RWPE1 (cell line): ENCODE results near the gene LNP1.
"Not testable (repeated sequence)": the region's sequence is repeated elsewhere in the genome, so short reads cannot be mapped to it uniquely, and the experiment has no call there.

Experiments
- CTCF ChIA-PET: fragments of 350-600 bp; sonication (Branson Sonifier 250); formaldehyde crosslinking; extraction: SDS; loops from one replicate; lab custom pipeline; 2021; lab: Yijun Ruan, JAX
- POLR2A ChIA-PET: fragments of 400-600 bp; formaldehyde crosslinking; extraction: SDS; loops from one replicate; lab custom pipeline; 2020; ENCODE audit warnings: antibody characterized with exemption; ENCODE audit not compliant: low non-redundant PET; lab: Yijun Ruan, JAX
- DNase-seq: peaks from one replicate; pipeline ENCODE4 v3.0.0; 2012; ENCODE audit warnings: low spot score
- H3K27ac ChIP-seq: fragments of 450-650 bp; 2 replicates; pipeline ENCODE4 v1.5.1; 2017
- TF ChIP-seq, protein P1 (sequence below): fragments of 450-650 bp; conservative IDR thresholded peaks from 2 replicates; pipeline ENCODE4 v1.5.1; 2017; ENCODE audit warnings: low read depth, mild to moderate bottlenecking

The LNP1 gene

DNA sequence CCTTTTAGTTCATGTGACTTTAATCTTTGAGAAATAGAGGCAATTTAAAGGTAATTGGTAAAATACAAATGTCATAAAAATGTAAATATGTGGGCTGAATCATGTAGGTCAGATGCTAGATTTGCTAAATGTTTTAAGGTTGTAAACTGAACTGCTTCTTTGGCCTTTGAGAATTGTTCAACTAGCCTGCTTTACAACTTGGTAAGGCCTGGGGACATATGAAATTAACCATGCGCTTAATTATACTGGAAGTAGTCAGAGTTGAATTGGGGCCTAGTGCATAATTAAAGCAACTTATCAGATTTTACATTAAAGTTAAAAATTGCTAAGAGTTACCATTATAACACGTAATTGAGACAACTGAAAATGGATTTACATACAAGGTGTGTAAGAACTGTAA is 70.1 kb downstream of the LNP1 start:
- TF ChIP-seq, protein P1, sequence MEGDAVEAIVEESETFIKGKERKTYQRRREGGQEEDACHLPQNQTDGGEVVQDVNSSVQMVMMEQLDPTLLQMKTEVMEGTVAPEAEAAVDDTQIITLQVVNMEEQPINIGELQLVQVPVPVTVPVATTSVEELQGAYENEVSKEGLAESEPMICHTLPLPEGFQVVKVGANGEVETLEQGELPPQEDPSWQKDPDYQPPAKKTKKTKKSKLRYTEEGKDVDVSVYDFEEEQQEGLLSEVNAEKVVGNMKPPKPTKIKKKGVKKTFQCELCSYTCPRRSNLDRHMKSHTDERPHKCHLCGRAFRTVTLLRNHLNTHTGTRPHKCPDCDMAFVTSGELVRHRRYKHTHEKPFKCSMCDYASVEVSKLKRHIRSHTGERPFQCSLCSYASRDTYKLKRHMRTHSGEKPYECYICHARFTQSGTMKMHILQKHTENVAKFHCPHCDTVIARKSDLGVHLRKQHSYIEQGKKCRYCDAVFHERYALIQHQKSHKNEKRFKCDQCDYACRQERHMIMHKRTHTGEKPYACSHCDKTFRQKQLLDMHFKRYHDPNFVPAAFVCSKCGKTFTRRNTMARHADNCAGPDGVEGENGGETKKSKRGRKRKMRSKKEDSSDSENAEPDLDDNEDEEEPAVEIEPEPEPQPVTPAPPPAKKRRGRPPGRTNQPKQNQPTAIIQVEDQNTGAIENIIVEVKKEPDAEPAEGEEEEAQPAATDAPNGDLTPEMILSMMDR, result no peak
- ChIA-PET POLR2A (no interaction called here), CTCF (no interaction called here)
- no peak for DNase-seq
- no peak overlapping the region for H3K27ac ChIP-seq

DNA sequence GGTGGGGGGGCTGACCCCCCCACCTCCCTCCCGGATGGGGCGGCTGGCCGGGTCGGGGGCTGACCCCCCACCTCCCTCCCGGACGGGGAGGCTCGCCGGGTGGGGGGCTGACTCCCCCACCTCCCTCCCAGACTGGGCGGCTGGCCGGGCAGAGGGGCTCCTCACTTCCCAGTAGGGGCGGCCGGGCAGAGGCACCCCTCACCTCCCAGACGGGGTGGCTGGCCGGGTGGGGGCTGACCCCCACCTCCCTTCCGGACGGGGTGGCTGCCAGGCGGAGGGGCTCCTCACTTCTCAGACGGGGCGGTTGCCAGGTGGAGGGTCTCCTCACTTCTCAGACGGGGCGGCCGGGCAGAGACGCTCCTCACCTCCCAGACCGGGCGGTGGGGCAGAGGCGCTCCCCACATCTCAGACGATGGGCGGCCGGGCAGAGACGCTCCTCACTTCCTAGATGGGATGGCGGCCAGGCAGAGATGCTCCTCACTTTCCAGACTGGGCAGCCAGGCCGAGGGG is 76.6 kb downstream of the LNP1 start:
- POLR2A ChIA-PET, H3K27ac ChIP-seq, CTCF ChIA-PET, DNase-seq: not testable (repeated sequence)

DNA sequence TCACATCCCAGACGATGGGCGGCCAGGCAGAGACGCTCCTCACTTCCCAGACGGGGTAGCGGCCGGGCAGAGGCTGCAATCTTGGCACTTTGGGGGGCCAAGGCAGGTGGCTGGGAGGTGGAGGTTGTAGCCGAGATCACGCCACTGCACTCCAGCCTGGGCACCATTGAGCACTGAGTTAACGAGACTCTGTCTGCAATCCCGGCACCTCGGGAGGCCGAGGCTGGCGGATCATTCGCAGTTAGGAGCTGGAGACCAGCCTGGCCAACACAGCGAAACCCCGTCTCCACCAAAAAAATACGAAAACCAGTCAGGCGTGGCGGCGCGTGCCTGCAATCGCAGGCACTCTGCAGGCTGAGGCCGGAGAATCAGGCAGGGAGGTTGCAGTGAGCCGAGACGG is 77.2 kb downstream of the LNP1 start:
- H3K27ac ChIP-seq, CTCF ChIA-PET, POLR2A ChIA-PET, DNase-seq: not testable (repeated sequence)

DNA sequence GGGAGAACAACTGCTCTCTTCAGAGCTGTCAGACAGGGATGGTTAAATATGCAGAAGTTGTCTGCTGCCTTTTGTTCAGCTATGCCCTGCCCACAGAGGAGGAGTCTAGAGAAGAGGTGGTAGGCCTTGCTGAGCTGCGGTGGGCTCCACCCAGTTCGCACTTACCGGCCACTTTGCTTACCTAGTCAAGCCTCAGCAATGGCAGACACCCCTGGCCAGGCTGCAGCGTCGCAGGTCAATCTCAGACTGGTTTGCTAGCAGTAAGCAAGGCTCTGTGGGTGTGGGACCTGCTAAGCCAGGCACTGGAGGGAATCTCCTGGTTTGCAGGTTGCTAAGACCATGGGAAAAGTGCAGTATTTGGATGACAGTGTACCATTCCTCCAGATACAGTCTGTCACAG is 78.7 kb downstream of the LNP1 start:
- TF ChIP-seq, protein P1, result no peak
- ChIA-PET POLR2A (no interaction called here), CTCF (no interaction called here)
- H3K27ac ChIP-seq, result no peak overlapping the region
- DNase-seq, result no peak

DNA sequence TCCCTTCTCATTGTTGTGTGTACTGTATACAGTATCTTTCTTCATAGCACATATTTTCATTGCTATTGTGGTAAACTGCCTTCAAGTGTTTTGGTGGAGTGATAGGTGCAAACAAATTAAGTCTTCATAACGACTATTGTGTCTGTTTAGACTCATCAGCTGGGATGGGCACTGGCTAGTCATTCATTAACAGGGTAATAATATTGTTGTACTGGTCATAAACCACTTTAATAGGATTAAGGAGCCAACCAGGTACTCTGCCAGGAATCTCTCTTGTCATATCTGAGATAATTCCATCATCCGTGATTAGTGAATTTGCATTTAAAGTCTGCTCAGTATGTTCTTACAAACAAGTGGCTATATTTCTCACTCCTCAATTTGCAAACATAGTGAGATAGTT is 80.8 kb downstream of the LNP1 start:
- TF ChIP-seq, protein P1, result no peak
- DNase-seq, result no peak
- POLR2A ChIA-PET, result no interaction called here
- no peak overlapping the region for H3K27ac ChIP-seq
- CTCF ChIA-PET, result no interaction called here

DNA sequence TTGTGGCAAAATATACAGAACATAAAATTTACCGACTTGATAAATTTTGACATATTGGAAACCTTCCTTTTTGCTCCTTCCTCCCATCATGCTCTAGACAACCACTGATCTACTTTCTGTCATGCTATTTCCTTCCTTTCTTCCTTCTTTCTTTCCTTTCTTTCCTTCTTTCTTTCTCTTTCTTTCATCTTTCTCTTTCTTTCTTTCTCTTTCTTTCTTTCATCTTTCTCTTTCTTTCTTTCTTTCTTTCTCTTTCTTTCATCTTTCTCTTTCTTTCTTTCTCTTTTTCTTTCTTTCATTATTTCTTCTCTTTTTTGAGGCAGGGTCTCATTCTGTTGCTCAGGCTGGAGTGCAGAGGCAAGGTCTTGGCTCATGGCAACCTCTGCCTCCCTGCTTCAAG is 82.2 kb downstream of the LNP1 start:
- H3K27ac ChIP-seq, result no peak overlapping the region
- no peak for DNase-seq
- ChIA-PET CTCF (no interaction called here), POLR2A (no interaction called here)
- TF ChIP-seq, protein P1, result no peak

DNA sequence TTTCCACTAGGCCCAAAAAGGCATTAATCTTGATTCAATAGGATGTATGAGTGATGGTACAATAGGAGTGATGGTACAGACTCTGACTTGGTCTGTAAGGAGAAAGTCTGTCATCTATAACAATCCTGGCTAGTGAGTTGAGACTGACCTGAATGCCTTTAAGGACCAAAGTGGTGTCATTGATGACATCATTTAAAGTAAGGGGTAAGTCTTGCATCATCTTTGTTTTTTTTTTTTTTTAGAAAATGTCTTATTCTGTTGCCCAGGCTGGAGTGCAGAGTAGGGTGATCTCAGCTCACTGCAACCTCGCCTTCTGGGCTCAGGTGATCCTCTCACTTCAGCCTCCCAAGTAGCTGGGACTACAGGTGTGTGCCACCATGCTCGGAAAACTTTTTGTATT is 85.5 kb downstream of the LNP1 start:
- no peak for DNase-seq
- TF ChIP-seq, protein P1, result no peak
- no peak overlapping the region for H3K27ac ChIP-seq
- ChIA-PET CTCF (no interaction called here), POLR2A (no interaction called here)

DNA sequence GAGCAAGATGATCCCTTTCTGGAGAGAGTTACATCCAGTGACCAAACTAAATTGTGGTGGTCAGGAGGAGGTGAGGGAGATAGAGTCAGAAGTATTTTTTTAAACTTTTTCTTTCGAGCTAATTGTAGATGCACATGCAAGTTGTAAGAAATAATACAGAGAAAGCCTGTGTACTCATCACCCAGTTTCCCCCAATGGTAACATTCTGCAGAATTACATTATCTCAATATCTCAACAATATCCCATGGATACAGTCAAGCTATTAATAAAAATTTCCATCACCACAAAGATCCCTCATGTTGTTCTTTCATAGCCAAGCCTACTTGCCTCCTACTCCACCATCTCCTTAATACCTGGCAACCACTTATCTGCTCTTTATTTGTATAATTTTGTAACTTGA is 87.8 kb downstream of the LNP1 start:
- ChIA-PET POLR2A (no interaction called here), CTCF (no interaction called here)
- H3K27ac ChIP-seq, result no peak overlapping the region
- TF ChIP-seq, protein P1, result no peak
- no peak for DNase-seq
